ENCODE data around the gene UGGT1.

- TF ChIP-seq CTCF (IDR thresholded peaks at IDR 0.05) (no peak), REST (IDR thresholded peaks at IDR 0.05) (no peak), CHD4 (IDR thresholded peaks at IDR 0.05; ENCODE audit: borderline replicate concordance) (no peak), POLR2AphosphoS2 (conservative IDR thresholded peaks at IDR 0.05; ENCODE audit: low read length) (no peak), ESRRA (IDR thresholded peaks at IDR 0.05; ENCODE audit: borderline replicate concordance, low read length) (no peak), BCL3 (IDR thresholded peaks at IDR 0.05) (no peak)
These were observed 126.7 kb downstream of the UGGT1 start for GRCh38 chr2:128217671-128218070.

All from A549 (cell line).